Measurements from ENCODE around the gene KCNQ1. TPM values are rescaled to one million over a fixed set of nuclear protein-coding genes. Genes with fewer than 3 reads are reported as not detected.

Gene KCNQ1
- polyA plus RNA-seq, 1 of the 3 experiments (the other 2 are of a cell fraction): 0.05 TPM

GRCh38 chr11:2672553-2673249, 227.9 kb downstream of the KCNQ1 start:
- peaks cover 8% of the 10 kb centered on the region; the same call in 1 of the 2 replicates for H3K79me2 ChIP-seq (ENCODE audit: insufficient read depth)

GRCh38 chr11:2673250-2673610, 228.4 kb downstream of the KCNQ1 start:
- Histone ChIP-seq H3K27me3 (ENCODE audit: insufficient read depth) (no peaks in the 10 kb centered on the region), H3F3A (replicated peaks; ENCODE audit: insufficient read depth) (no peaks in the 10 kb centered on the region), H3K9me2 (no peaks in the 10 kb centered on the region), H3K4me2 (no peak overlapping the region), H4K20me1 (ENCODE audit: insufficient read depth) (no peaks in the 10 kb centered on the region), H3K4me1 (ENCODE audit: control insufficient read depth in 1 of 2, insufficient read depth in 2 of 2, low read depth in 1 of 2, low read length in 1 of 2) (peaks cover 0 to 67% of the 10 kb centered on the region in 2 experiments; a peak in 2 of 4 replicates), H3K9ac (no peak overlapping the region), H3K9me3 (no peaks in the 10 kb centered on the region), H3K36me3 (replicated peaks in 1 of 2; ENCODE audit: control insufficient read depth in 1 of 2, insufficient read depth in 2 of 2, low read length in 1 of 2) (no peaks in the 10 kb centered on the region), H3K4me3 (ENCODE audit: low read depth in 2 of 2, low read length in 1 of 2) (no peak overlapping the region), H3K27ac (ENCODE audit: low read depth in 2 of 2, low read length in 1 of 2) (no peak overlapping the region; a peak in 1 of 4 replicates), H3K79me2 (ENCODE audit: insufficient read depth) (peaks cover 8% of the 10 kb centered on the region; the same call in 1 of the 2 replicates), H2AFZ (ENCODE audit: low read depth) (no peak overlapping the region)
- ChIA-PET CTCF (interaction anchor here (1.3 to 9.2 kb wide), 4 partner anchors 141 to 218 kb away, joined by 3 to 64 read pairs (median 8); no protein-coding TSS in a partner anchor), POLR2A (interaction anchor here (2.2 kb wide), 1 partner anchor 212 kb away, joined by 9 read pairs; the partner anchor contains the start of gene CDKN1C)
- no peak for DNase-seq
- TF ChIP-seq PBX3 (IDR thresholded peaks at IDR 0.05) (no peak), NFIC (IDR thresholded peaks at IDR 0.05; ENCODE audit: borderline replicate concordance) (no peak), FOXJ3 (CRISPR knock-in tag; IDR thresholded peaks at IDR 0.05) (no peak), TEAD4 (IDR thresholded peaks at IDR 0.05; ENCODE audit: borderline replicate concordance, insufficient read depth) (no peak), SIN3A (IDR thresholded peaks at IDR 0.05; ENCODE audit: borderline replicate concordance, low read depth, low read length) (no peak), FOSL2 (IDR thresholded peaks at IDR 0.05; ENCODE audit: borderline replicate concordance, low read depth) (no peak), RAD21 (IDR thresholded peaks at IDR 0.05; ENCODE audit: low read length) (no peak), YY1 (IDR thresholded peaks at IDR 0.05; ENCODE audit: low read depth) (no peak), RCOR1 (IDR thresholded peaks at IDR 0.05; ENCODE audit: low read length) (no peak), FOXM1 (IDR thresholded peaks at IDR 0.05; ENCODE audit: low read depth) (no peak), TAF1 (IDR thresholded peaks at IDR 0.05; ENCODE audit: borderline replicate concordance, low read depth, low read length) (no peak), ZBTB33 (IDR thresholded peaks at IDR 0.05; ENCODE audit: borderline replicate concordance, low read depth) (no peak), CHD2 (IDR thresholded peaks at IDR 0.05; ENCODE audit: low read length, partially characterized antibody) (no peak), SMC3 (IDR thresholded peaks at IDR 0.05; ENCODE audit: low read depth, low read length) (no peak), JUND (IDR thresholded peaks at IDR 0.05) (no peak), RXRA (IDR thresholded peaks at IDR 0.05; ENCODE audit: borderline replicate concordance, low read depth) (no peak), TCF12 (IDR thresholded peaks at IDR 0.05) (no peak), MXI1 (IDR thresholded peaks at IDR 0.05; ENCODE audit: low read depth, low read length) (no peak), EZH2phosphoT487 (IDR thresholded peaks at IDR 0.05; ENCODE audit: borderline replicate concordance, low read depth) (no peak)
- TF ChIP-seq, protein P1, sequence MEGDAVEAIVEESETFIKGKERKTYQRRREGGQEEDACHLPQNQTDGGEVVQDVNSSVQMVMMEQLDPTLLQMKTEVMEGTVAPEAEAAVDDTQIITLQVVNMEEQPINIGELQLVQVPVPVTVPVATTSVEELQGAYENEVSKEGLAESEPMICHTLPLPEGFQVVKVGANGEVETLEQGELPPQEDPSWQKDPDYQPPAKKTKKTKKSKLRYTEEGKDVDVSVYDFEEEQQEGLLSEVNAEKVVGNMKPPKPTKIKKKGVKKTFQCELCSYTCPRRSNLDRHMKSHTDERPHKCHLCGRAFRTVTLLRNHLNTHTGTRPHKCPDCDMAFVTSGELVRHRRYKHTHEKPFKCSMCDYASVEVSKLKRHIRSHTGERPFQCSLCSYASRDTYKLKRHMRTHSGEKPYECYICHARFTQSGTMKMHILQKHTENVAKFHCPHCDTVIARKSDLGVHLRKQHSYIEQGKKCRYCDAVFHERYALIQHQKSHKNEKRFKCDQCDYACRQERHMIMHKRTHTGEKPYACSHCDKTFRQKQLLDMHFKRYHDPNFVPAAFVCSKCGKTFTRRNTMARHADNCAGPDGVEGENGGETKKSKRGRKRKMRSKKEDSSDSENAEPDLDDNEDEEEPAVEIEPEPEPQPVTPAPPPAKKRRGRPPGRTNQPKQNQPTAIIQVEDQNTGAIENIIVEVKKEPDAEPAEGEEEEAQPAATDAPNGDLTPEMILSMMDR (IDR thresholded peaks at IDR 0.05): no peak
- WGBS (ENCODE audit: low lambda C conversion rate): no CpG with 5 or more reads among the region's 2 CpGs

More at GRCh38 chr11:2672553-2673249, 227.9 kb downstream of the KCNQ1 start:
- H2AFZ ChIP-seq (ENCODE audit: low read depth): no peak overlapping the region
- ChIA-PET CTCF (interaction anchor here (0.8 to 9.2 kb wide), 6 partner anchors 22 to 219 kb away, joined by 3 to 64 read pairs (median 4); no protein-coding TSS in a partner anchor), POLR2A (interaction anchor here (2.2 kb wide), 1 partner anchor 213 kb away, joined by 9 read pairs; the partner anchor contains the start of gene CDKN1C)
- TF ChIP-seq FOSL2 (IDR thresholded peaks at IDR 0.05; ENCODE audit: borderline replicate concordance, low read depth) (no peak), EP300 (IDR thresholded peaks at IDR 0.05; ENCODE audit: borderline replicate concordance in 1 of 2, low read depth in 1 of 2, low read length in 1 of 2) (no peak), YY1 (IDR thresholded peaks at IDR 0.05; ENCODE audit: low read depth) (no peak), JUND (IDR thresholded peaks at IDR 0.05) (no peak), EZH2phosphoT487 (IDR thresholded peaks at IDR 0.05; ENCODE audit: borderline replicate concordance, low read depth) (no peak), SMC3 (IDR thresholded peaks at IDR 0.05; ENCODE audit: low read depth, low read length) (no peak)
- peaks cover 0 to 66% of the 10 kb centered on the region in 2 experiments; a peak in 2 of 4 replicates for H3K4me1 ChIP-seq (ENCODE audit: control insufficient read depth in 1 of 2, insufficient read depth in 2 of 2, low read depth in 1 of 2, low read length in 1 of 2)
- H3K27me3 ChIP-seq (ENCODE audit: insufficient read depth): no peaks in the 10 kb centered on the region
- 37% methylated on average over 2 of the region's 4 CpGs for WGBS (ENCODE audit: low lambda C conversion rate)
- H3K9ac ChIP-seq: no peak overlapping the region
- H3F3A ChIP-seq (replicated peaks; ENCODE audit: insufficient read depth): no peaks in the 10 kb centered on the region
- H3K27ac ChIP-seq (ENCODE audit: low read depth in 2 of 2, low read length in 1 of 2): no peak overlapping the region; a peak in 1 of 4 replicates
- no peaks in the 10 kb centered on the region for H3K9me3 ChIP-seq
- no peaks in the 10 kb centered on the region for H3K36me3 ChIP-seq (replicated peaks in 1 of 2; ENCODE audit: control insufficient read depth in 1 of 2, insufficient read depth in 2 of 2, low read length in 1 of 2)
- DNase-seq: no peak
- H4K20me1 ChIP-seq (ENCODE audit: insufficient read depth): no peaks in the 10 kb centered on the region
- no peak overlapping the region for H3K4me2 ChIP-seq
- H3K9me2 ChIP-seq: no peaks in the 10 kb centered on the region
- H3K4me3 ChIP-seq (ENCODE audit: low read depth in 2 of 2, low read length in 1 of 2): no peak overlapping the region

Data from SK-N-SH (cell line).